CD14-positive monocyte (primary cell): ENCODE measurements around the gene SCAI. TPM values are rescaled to one million over a fixed set of nuclear protein-coding genes. Genes with fewer than 3 reads are reported as not detected.

Experiments used
- DNase-seq, 3 donors: peaks; one replicate each; pipeline ENCODE4 v3.0.0-alpha.2; 2011 to 2022
- H2AFZ ChIP-seq: 2 replicates; pipeline ENCODE4 v1.6.0; 2012; ENCODE audit warnings: mild to moderate bottlenecking, low read depth, low read length, inconsistent platforms; ENCODE audit not compliant: insufficient read depth, poor library complexity, severe bottlenecking
- H3K27ac ChIP-seq, 2 donors: 1 replicate in 1 of 2; 2 replicates in 1 of 2; pipeline ENCODE4 v1.5.1; 2012 to 2013; ENCODE audit warnings: low read length in 2 of 2, control low read depth in 1 of 2, inconsistent platforms in 1 of 2, low read depth in 1 of 2, mild to moderate bottlenecking in 1 of 2
- H3K27me3 ChIP-seq, 2 donors: one replicate each; pipeline versions ENCODE4 v1.6.0 to v1.6.1; 2011 to 2013; ENCODE audit warnings: low read length in 2 of 2; ENCODE audit not compliant: control insufficient read depth in 2 of 2, insufficient read depth in 2 of 2
- H3K36me3 ChIP-seq, 2 donors: replicated peaks in 1 of 2; 1 replicate in 1 of 2; 2 replicates in 1 of 2; pipeline versions ENCODE4 v1.5.1 to v1.6.1; 2012 to 2013; ENCODE audit warnings: low read length in 2 of 2, control low read depth in 1 of 2, inconsistent platforms in 1 of 2, mild to moderate bottlenecking in 1 of 2; ENCODE audit not compliant: insufficient read depth in 2 of 2, control insufficient read depth in 1 of 2
- H3K4me1 ChIP-seq, 2 donors: 1 replicate in 1 of 2; 2 replicates in 1 of 2; pipeline versions ENCODE4 v1.5.1 to v1.6.1; 2012 to 2013; ENCODE audit warnings: low read length in 2 of 2, control low read depth in 1 of 2, inconsistent platforms in 1 of 2, mild to moderate bottlenecking in 1 of 2, moderate library complexity in 1 of 2; ENCODE audit not compliant: insufficient read depth in 2 of 2, control insufficient read depth in 1 of 2
- H3K4me2 ChIP-seq: replicated peaks from 2 replicates; pipeline ENCODE3; 2012; ENCODE audit warnings: low read length, moderate library complexity, mild to moderate bottlenecking; ENCODE audit not compliant: poor library complexity, severe bottlenecking; ENCODE audit errors: extremely low read depth
- H3K4me3 ChIP-seq, 3 experiments: fragments of 200-600 bp in 1 of 3; sonication (generic) in 1 of 3; replicated peaks in 1 of 3; 1 replicate in 2 of 3; 2 replicates in 1 of 3; pipeline ENCODE4 v1.5.1; 2011 to 2013; ENCODE audit warnings: low read length in 3 of 3, mild to moderate bottlenecking in 3 of 3, control low read depth in 2 of 3, low read depth in 2 of 3, inconsistent platforms in 1 of 3, moderate library complexity in 1 of 3
- H3K79me2 ChIP-seq: 2 replicates; pipeline ENCODE4 v1.6.0; 2012; ENCODE audit warnings: mild to moderate bottlenecking, control low read depth, inconsistent platforms, low read length, moderate library complexity; ENCODE audit not compliant: insufficient read depth
- H3K9ac ChIP-seq: 2 replicates; pipeline ENCODE4 v1.6.0; 2017; ENCODE audit warnings: low read length, mild to moderate bottlenecking; ENCODE audit not compliant: insufficient read depth, poor library complexity, severe bottlenecking
- H3K9me3 ChIP-seq, 2 donors: replicated peaks in 1 of 2; 1 replicate in 1 of 2; 2 replicates in 1 of 2; pipeline versions ENCODE4 v1.5.1 to v1.6.1; 2012 to 2013; ENCODE audit warnings: low read length in 2 of 2, control low read depth in 1 of 2; ENCODE audit not compliant: control insufficient read depth in 1 of 2, insufficient read depth in 1 of 2
- H4K20me1 ChIP-seq: 2 replicates; pipeline ENCODE4 v1.6.0; 2012; ENCODE audit warnings: mild to moderate bottlenecking, low read length, control low read depth, moderate library complexity; ENCODE audit not compliant: insufficient read depth
- H3K27ac Mint-ChIP-seq, 7 donors: one replicate each; pipeline ENCODE4 v1.8.0; 2020; ENCODE audit warnings: mild to moderate bottlenecking in 7 of 7, mixed read lengths in 7 of 7, moderate library complexity in 6 of 7, inconsistent platforms in 2 of 7
- H3K27me3 Mint-ChIP-seq, 3 donors: one replicate each; pipeline ENCODE4 v1.8.0; 2021 to 2022; ENCODE audit warnings: low read depth in 3 of 3, mild to moderate bottlenecking in 3 of 3, mixed read lengths in 3 of 3, moderate library complexity in 3 of 3, inconsistent platforms in 1 of 3
- H3K36me3 Mint-ChIP-seq, 2 donors: one replicate each; pipeline ENCODE4 v1.8.0; 2020; ENCODE audit warnings: mixed read lengths in 2 of 2, inconsistent platforms in 1 of 2, mild to moderate bottlenecking in 1 of 2
- H3K4me1 Mint-ChIP-seq: one replicate; pipeline ENCODE4 v1.8.0; 2020; ENCODE audit warnings: mild to moderate bottlenecking, mixed read lengths
- H3K4me3 Mint-ChIP-seq, 2 donors: one replicate each; pipeline ENCODE4 v1.8.0; 2020; ENCODE audit warnings: mild to moderate bottlenecking in 2 of 2, mixed read lengths in 2 of 2, moderate library complexity in 1 of 2
- H3K9me3 Mint-ChIP-seq, 7 donors: one replicate each; pipeline ENCODE4 v1.8.0; 2020 to 2022; ENCODE audit warnings: mixed read lengths in 7 of 7, mild to moderate bottlenecking in 6 of 7, moderate library complexity in 6 of 7, inconsistent platforms in 2 of 7
- WGBS: methylation state at CpG from one replicate; pipeline ENCODE4 v1.1.5; 2013; ENCODE audit warnings: missing lambda C conversion rate; ENCODE audit not compliant: insufficient coverage; 5-methylcytosine and 5-hydroxymethylcytosine counted together
- intact Hi-C, 2 donors: fragments of 100-400 bp; cut with micrococcal nuclease; formaldehyde crosslinking; loops; one replicate each; pipeline versions ENCODE4 v1.15.0 to v1.15.1; 2023
- polyA plus RNA-seq, 3 donors: library from polyadenylated mRNA; depleted of rRNA in 1 of 3; unstranded in 2 of 3; stranded (reverse) in 1 of 3; fragments of 300-500 nt in 2 of 3; fragments of >200 nt in 1 of 3; fragmentation: Illumina TruSeq in 2 of 3; gene quantifications; 1 replicate in 2 of 3; 2 replicates in 1 of 3; pipeline ENCODE4 v1.2.3, GENCODE V29; 2012 to 2021
- TF ChIP-seq, protein P1 (sequence below): fragments of 200-600 bp; IDR thresholded peaks from one replicate; pipeline ENCODE4 v1.8.0; 2022; ENCODE audit warnings: antibody characterized with exemption, mild to moderate bottlenecking

Gene SCAI
- polyA plus RNA-seq, 3 donors: 0.76 to 1.4 (median 0.84) TPM

DNA sequence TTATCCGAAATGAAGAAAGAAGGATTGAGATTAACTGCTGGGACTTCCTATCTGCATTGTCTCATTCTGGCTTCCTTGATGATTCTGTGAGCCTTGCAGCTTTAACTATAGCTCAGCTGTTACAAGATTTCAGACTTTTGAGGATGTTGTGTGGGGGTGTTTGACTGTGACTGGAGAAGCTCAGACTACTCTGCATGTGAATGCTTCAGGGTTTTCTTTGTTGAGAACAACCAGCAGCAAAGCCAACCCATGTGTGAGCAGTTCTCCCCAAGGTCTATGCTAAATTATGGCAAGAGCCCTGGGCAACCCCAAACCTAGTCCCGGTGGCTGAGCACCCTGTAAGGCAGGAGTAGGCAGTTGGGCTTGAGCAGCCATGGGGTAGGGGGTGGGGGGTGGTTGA lies 8.4 kb upstream of the SCAI start:
- intact Hi-C loops: no loop called here
- no peaks in the 10 kb centered on the region for H3K9me3 Mint-ChIP-seq
- WGBS: no CpG with 5 or more reads among the region's 2 CpGs
- no peak overlapping the region for H3K4me3 ChIP-seq
- no peak overlapping the region for H3K27ac ChIP-seq
- no peak overlapping the region for H3K9ac ChIP-seq
- H3K4me2 ChIP-seq: no peak overlapping the region
- no peaks in the 10 kb centered on the region for H3K9me3 ChIP-seq
- H3K27ac Mint-ChIP-seq: peak overlapping the region in 2 of 7 donors; percentile 5 to 48
- TF ChIP-seq, protein P1, sequence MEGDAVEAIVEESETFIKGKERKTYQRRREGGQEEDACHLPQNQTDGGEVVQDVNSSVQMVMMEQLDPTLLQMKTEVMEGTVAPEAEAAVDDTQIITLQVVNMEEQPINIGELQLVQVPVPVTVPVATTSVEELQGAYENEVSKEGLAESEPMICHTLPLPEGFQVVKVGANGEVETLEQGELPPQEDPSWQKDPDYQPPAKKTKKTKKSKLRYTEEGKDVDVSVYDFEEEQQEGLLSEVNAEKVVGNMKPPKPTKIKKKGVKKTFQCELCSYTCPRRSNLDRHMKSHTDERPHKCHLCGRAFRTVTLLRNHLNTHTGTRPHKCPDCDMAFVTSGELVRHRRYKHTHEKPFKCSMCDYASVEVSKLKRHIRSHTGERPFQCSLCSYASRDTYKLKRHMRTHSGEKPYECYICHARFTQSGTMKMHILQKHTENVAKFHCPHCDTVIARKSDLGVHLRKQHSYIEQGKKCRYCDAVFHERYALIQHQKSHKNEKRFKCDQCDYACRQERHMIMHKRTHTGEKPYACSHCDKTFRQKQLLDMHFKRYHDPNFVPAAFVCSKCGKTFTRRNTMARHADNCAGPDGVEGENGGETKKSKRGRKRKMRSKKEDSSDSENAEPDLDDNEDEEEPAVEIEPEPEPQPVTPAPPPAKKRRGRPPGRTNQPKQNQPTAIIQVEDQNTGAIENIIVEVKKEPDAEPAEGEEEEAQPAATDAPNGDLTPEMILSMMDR: no peak
- H3K4me1 ChIP-seq: no peaks in the 10 kb centered on the region
- H3K36me3 ChIP-seq: peaks cover 62 to 80% of the 10 kb centered on the region in 2 donors
- no peaks in the 10 kb centered on the region for H3K27me3 Mint-ChIP-seq
- H3K36me3 Mint-ChIP-seq: peaks cover 62 to 68% of the 10 kb centered on the region in 2 donors
- H3K27me3 ChIP-seq: no peaks in the 10 kb centered on the region
- no peak overlapping the region for H3K4me3 Mint-ChIP-seq
- no peak for DNase-seq
- H3K4me1 Mint-ChIP-seq: no peaks in the 10 kb centered on the region
- peaks cover 9% of the 10 kb centered on the region for H4K20me1 ChIP-seq
- no peaks in the 10 kb centered on the region for H3K79me2 ChIP-seq
- H2AFZ ChIP-seq: no peak overlapping the region

DNA sequence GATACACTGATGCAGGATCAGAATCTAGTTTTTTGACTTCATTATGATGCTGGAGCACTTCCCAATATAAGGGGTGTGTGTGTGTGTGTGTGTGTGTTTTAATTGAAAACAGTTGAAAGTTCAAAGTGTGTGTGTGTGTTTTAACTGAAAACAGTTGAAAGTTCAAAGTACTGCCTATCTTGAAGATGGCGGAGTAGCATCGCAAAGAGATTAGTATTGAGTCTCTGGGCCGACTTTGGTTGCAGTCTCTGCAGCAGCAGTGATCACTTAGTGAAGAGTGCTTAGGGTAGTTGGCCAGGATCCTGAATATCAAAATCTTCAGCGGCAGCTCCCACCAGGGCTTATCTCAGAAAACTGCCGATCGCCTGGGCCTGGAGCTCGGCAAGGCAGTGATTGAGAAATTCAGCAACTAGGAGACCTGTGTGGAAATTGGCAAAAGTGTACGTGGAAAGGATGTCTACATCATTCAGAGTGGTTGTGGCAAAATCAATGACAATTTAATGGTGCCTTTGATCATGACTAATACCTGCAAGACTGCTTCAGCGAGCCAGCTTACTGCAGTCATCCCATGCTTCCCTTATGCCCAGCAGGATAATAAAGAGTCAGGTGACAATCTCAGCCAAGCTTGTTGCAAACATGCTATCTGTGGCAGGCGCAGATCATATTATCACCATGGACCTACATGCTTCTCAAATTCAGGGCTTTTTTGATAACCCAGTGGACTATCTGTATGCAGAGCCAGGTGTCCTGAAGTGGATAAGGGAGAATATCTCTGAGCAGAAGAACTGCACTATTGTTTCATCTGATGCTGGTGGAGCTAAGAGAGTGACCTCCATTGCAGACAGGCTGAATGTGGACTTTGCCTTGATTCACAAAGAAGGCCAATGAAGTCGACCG lies 7.3 kb upstream of the SCAI start:
- Mint-ChIP-seq H3K4me1 (no peaks in the 10 kb centered on the region), H3K9me3 (no peaks in the 10 kb centered on the region), H3K36me3 (peaks cover 60 to 64% of the 10 kb centered on the region in 2 donors), H3K27me3 (peaks cover 0 to 1% (median 0%) of the 10 kb centered on the region in 3 donors), H3K27ac (peak overlapping the region in 1 of 7 donors; percentile 31), H3K4me3 (no peak overlapping the region)
- Histone ChIP-seq H3K9me3 (no peaks in the 10 kb centered on the region), H2AFZ (no peak overlapping the region), H3K36me3 (peaks cover 58 to 80% of the 10 kb centered on the region in 2 donors), H3K4me3 (no peak overlapping the region), H3K27me3 (no peaks in the 10 kb centered on the region), H3K9ac (no peak overlapping the region), H3K4me1 (no peaks in the 10 kb centered on the region), H3K4me2 (no peak overlapping the region), H3K27ac (no peak overlapping the region), H3K79me2 (no peaks in the 10 kb centered on the region), H4K20me1 (peaks cover 9% of the 10 kb centered on the region)
- intact Hi-C loops: no loop called here
- 95% methylated on average over 10 of the region's 12 CpGs for WGBS
- DNase-seq: no peak
- TF ChIP-seq, protein P1: no peak
